ENCODE data around the gene FXYD7. TPM values are rescaled to one million over a fixed set of nuclear protein-coding genes. Genes with fewer than 3 reads are reported as not detected.
"Not testable (repeated sequence)": the region's sequence is repeated elsewhere in the genome, so short reads cannot be mapped to it uniquely, and the experiment has no call there.

FXYD7 gene, protein sequence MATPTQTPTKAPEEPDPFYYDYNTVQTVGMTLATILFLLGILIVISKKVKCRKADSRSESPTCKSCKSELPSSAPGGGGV
- 1 to 10 TPM in 5 of 12 donors, under 1 TPM in 5, not detected in 2; 0.53 to 2.2 (median 1.1) TPM for polyA plus RNA-seq (ENCODE audit: insufficient read length in 12 of 12)
- long read RNA-seq, donor 1, transcript FXYD7-201 (6 exons, 712 nt): major isoform, 10 of 11 reads
- long read RNA-seq, donor 1, partial matches to known transcripts: 0 of 11 reads
- long read RNA-seq, donor 1, other reads (novel, unspliced or antisense): 0 of 11 reads
- long read RNA-seq, donor 2: 0 reads
- long read RNA-seq, donor 3: 0 reads
- long read RNA-seq, donor 4: 0 reads
- long read RNA-seq, donor 5: 0 reads
- long read RNA-seq, donor 6: 0 reads
- long read RNA-seq, donor 7: 0 reads
- long read RNA-seq, donor 8: 0 reads
- long read RNA-seq, donor 9: 0 reads
- long read RNA-seq, donor 10: 0 reads
- long read RNA-seq, donor 11: 0 reads

DNA sequence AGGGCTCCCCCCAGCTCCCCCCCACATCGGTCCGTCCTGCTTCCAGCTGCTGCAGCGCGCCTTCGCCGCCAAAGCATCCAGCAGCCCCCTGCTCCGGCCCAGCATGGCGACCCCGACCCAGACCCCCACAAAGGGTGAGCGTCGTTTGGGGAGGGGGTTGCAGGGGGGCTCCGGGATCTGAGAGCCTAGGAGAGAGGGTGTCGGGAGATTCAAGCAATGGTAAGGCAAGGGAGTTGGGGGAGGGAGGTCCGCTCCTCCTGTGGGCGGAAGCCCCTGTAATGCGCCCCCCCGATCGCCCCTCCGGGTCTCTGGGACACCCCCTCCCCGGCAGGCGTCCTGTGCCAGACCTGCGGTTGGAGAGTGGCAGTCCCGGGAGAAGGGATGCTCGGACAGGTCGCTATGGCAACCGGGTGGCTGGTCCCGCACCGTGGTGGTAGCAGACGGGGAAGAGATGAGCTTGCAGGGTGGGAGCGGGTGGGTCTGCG is at the start of gene FXYD7:
Gene FXYD7 (plus strand): TSS at position 25 of the 485 bp plus-strand sequence. CDS start 79 bp downstream, at position 104.
- DNase-seq: no peak

DNA sequence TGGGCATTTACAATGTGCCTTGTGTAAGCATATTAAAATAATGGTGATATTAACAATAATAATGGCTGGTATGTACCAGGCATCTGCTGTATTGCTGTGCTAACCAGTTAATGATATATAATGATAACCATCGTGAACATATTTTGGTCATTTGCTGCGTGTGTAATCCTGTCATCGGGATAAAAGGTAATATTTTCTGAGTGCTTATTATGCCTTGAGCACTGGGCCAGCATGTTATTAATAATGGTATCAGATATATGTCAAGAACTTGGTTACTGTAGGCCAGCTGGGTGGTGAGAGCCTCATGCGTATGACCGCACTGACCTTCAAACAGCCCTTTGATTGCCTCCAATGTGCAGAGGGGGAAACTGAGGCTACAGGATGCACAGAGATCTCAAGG is 49.6 kb upstream of the FXYD7 start:
- DNase-seq: no peak

DNA sequence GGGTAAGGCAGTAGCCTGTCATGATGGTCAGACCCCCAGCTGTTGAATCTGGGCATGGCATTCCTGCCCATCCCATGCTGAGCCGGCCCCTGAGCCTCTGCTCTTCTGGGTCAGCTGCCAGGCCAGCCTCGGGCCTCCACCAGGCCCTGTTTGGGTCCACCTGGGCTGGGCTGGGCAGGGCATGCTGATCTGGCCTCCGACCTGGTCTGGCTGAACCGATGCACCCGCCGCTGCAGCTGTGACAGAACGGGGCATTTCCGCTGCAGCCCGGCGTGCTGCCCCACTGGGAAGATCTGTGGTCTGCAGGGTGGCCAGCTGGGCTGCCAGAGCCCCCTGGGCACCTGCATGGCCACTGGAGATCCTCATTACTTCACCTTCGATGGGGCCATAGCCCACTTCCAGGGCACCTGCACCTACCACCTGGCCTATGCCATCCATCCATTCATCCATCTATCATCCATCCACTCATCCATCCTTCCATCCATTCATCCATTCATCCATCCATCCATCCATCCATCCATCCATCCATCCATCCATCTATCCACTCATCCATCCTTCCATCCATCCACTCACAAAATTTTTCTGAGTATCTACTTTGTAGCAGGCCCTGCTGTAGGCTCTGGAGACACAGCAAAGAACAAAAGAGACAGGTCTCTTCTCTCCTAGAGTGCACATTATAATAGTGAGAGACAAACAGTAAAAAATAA is 49.0 kb upstream of the FXYD7 start:
- no peak for DNase-seq

DNA sequence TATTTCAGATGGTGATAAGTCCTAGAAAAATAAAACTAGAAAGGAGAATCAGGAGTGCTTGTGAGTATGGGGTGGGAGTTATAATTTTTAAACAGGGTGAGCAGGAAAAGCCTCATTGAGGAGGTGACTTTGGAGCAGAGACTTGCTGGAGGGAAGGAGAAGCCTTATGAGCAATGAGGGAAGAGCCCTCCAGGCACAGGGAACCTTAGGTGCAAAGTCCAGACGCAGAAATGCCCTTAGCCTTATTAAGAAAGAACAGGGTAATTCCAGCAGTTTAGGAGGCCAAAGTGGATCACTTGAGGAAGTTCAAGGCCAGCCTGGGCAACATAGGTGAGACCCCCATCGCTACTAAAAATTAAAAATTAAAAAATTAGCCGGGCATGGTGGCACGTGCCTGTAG is 48.4 kb upstream of the FXYD7 start:
- DNase-seq: no peak

DNA sequence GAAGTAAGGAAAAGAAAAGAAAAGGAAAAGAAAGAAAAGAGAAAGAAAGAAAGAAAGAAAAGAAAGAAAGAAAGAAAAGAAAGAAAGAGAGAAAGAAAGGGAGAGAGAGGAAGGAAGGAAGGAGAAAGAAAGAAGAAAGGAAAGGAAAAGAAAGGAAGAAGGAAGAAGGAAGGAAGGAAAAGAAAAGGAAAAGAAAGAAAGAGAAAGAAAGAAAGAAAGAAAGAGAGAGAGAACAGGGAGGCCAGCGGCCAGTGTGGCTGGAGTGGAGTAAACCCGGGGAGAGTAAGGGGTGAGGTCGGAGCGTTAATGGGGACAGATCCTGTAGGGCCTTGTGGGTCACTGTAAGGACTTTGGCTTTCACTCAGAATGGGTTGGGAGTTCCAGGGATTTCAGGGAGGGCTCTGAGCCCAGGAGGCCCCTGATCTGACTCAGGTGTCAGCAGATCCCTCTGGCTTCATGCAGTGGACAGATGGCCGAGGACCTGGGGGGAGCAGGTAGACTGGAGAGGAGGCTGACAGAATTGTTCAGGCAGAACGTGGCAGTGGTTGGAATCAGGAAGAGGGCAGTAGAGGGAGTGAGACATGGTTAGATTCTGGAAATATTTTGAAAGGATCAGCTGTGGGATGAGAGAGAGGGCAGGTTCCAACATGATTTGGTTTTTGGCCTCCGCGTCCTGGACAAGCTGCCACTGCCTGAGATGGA is 47.2 kb upstream of the FXYD7 start:
- DNase-seq: no peak

DNA sequence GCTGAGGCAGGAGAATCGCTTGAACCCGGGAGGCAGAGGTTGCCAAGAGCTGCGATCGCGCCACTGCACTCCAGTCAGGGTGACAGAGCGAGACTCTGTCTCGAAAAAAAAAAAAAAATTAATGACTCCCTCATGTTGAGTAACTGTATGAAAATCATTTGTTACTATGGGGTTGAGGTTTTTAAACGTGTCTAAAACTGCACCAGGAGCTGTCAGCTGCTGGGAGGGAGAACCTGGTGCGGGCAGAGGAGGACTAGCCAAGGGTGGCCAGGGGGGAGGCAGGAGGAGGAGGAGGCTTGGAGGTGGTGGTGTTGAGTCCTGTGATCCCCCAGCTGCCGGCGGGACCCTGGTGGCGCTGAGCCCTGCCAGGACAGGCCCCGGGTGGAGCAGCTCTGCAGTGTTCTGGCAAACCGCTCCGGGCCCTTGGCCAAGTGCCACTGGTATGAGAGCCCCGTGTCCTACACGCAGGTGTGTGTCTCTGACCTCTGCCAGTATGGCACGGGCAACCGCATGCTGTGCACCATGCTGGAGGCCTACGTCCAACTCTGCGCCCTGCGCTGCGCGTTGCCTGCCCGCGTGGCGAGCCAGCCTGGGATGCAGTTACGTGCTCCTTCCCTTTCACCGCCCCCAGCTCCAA is 44.5 kb upstream of the FXYD7 start:
- DNase-seq: no peak

DNA sequence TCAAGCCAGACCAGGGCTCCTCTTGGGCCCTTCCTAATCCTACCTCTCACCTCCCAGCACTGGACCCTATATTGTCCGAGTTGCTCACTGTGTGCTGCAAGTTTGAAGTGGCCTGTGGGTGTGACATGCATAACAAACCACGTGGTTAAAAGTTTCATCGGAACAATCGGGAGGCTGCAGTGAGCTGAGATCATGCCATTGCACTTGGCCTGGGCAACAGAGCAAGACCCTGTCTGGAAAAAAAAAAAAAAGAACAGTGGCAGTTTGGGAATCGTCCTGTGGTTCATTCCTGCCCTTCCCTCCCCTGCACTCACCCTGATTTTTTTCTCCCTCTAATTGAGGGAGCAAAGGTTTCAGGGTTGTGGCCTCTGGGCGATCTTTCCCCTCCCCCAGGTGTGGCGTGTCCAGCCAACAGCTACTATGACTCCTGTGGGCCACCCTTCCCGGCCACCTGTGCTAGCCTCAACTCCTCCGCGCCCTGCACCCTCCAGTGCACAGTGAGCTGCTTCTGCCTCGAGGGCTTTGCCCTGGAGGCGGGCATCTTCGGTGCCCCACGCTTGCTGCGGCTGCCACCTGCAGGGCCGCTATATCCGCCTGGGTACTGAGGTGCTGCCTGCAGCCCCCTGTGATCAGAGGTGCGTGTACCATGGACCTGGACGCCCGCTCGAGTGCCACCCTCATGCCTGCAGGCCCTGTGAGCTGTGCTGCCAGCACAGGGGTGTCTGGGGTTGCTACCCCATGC is 43.7 kb upstream of the FXYD7 start:
- no peak for DNase-seq

DNA sequence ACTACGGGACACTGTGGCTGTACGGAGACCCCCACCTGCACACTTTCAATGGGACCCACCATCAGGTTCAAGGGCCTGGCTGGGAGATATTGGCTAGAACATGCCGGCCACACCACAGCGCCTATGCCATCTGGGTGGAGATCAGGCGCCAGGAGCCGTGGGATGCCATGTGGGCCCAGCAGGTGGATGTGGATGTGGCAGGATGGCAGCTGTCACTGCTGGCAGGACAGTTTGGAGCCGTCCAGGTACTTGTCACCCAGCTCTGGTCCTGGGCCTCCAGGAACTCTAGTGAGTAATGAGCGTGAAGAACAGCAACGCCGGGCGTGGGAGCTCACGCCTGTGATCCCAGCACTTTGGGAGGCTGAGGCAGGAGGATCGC is 43.2 kb upstream of the FXYD7 start:
- no peak for DNase-seq

DNA sequence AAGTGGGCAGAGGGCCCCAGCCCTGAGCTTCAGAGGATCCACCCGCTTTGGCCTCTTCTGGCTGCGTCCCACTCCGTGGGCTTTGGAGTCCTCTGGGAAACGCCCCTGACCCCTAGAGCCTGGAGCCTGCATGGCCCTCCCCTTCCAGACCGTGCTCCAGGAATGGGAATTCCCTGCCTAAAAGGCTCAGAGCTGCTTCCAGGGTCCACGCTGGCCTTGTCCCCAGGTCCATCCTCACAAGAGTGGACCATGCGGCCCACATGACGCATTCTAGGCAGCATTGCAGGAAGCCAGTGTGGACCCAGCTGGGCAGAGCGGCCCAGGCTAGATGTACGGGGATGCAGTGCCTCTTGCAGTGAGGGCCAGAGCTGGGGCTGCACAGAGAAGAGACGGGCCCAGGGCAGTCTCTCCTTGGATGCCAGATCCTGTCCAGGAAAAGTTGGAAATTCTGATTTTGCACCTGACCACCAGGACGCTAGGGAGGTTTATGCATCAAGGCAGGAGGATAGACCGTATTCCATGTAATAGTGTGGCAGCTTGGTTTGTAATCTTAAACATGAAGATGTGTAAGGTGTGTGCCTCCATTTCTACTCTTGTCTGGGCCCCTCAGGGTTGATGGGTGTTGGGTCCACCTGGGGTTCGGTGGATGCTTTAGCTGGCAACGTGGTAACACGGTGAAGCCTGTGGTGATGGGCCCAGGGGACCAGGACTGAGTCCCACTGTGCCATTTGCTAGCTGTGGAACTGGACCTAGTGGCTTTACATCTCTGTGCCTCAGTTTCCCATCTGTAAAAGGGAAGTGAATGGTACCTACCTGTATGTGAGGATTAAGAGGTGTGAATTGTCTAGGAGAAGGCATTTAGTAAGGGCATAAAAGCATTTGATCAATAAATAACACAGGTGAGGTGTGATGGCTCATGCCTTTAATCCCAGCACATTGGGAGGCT is 42.2 kb upstream of the FXYD7 start:
- DNase-seq: no peak

DNA sequence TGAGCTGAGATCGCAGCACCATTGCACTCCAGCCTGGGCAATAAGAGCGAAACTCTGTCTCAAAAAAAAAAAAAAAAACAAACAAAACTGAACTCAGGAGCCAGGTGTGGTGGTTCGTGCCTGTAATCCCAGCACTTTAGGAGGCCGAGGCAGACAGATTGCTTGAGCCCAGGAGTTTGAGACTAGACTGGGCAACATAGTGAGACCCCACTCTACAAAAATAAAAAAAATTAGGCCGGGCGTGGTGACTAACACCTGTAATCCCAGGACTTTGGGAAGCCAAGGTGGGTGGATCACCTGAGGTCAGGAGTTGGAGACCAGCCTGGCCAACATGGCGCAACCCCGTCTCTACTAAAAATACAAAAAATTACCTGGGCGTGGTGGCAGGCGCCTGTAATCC is 41.1 kb upstream of the FXYD7 start:
- not testable (repeated sequence) for DNase-seq

DNA sequence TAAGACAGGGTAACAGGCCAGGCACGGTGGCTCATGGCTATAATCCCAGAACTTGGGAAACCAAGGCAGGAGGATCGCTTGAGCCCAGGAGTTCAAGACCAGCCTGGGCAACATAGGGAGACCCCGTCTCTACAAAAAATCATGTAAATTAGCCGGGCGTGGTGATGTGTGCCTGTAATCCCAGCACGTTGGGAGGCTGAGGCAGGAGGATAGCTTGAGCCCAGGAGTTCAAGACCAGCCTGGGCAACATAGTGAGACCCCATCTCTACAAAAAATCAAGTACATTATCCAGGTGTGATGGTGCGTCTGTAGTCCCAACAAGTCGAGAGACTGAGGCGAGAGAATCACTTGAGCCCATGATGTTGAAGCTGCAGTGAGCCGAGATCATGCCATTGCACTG is 39.4 kb upstream of the FXYD7 start:
- not testable (repeated sequence) for DNase-seq

DNA sequence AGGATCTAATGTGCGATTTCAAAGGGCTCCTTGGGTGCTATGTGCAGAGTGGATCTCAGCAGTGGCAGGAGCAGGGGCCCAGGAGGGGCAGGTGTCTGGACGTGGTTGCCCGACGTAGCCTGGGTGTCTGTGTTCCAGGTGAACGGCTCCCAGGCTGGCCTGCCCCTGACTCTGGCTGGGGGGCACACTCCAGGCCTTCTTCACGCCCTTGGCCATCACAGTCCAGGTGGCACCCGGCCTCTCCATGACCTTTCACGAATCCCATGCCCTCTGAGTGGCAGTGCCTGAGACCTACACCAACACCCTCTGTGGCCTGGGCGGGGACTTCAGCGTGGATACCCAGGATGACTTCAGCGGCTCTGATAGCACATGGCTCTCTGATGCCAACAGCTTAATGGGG is 38.7 kb upstream of the FXYD7 start:
- DNase-seq: no peak

DNA sequence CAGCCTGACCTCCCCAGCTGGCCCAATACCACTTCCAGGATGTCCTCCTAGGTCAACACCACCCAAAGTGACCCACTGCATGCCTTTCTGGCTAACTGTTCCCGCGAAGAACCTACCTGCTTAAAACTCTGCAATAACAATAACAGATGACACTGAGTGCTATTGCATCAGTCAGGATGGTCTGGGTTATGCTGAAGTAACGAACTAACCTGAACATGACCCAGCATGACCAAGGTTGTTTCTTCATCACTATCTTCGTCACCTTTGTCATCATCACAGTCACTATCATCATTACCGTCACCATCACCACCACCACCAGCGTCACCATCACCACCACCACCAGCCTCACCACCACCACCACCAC is 38.0 kb upstream of the FXYD7 start:
- DNase-seq: no peak

DNA sequence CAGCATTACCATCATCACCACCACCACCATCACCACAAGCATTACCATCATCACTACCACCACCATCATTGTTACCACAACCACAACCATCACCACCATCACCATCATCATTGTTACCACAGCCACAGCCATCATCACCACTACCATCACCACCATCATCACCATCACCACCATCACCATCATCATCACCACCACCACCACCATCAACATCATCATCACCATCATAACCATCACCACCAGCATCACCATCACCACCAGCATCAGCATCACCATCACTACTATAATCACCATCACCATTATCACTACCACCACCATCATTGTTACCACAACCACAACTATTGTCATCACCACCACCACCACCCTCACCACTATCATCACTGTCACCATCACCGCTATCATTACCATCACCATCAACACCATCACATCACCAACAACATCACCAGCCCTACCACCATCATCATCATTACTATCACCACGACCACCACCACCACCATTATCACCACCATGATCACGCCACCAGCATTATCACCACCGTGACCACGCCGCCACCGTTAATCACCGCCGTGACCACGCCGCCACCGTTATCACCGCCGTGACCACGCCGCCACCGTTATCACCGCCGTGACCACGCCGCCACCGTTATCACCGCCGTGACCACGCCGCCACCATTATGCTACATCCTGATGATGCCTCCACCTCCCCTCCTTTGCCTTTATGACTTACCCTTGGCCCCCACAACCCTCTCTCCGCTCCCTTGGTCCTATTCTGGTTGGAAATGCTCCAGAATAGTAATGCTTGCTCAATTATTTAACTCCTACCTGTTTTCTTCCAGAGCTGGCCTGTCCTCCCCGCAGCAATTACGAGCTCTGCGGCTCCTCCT is 37.4 kb upstream of the FXYD7 start:
- no peak for DNase-seq

DNA sequence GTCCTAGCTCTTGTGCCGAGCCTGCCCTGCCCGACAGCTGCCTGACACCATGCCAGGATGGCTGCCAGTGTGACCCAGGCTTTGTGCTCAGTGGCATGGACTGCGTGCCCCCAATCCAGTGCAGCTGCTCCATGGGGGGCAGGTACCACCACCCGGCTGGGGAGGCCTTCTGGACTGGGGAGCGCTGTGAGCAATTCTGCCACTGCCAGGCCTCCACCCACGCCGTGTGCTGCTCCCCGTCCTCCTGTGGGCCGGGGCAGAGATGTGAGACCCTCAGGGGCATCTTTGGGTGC is 36.8 kb upstream of the FXYD7 start:
- DNase-seq: no peak

DNA sequence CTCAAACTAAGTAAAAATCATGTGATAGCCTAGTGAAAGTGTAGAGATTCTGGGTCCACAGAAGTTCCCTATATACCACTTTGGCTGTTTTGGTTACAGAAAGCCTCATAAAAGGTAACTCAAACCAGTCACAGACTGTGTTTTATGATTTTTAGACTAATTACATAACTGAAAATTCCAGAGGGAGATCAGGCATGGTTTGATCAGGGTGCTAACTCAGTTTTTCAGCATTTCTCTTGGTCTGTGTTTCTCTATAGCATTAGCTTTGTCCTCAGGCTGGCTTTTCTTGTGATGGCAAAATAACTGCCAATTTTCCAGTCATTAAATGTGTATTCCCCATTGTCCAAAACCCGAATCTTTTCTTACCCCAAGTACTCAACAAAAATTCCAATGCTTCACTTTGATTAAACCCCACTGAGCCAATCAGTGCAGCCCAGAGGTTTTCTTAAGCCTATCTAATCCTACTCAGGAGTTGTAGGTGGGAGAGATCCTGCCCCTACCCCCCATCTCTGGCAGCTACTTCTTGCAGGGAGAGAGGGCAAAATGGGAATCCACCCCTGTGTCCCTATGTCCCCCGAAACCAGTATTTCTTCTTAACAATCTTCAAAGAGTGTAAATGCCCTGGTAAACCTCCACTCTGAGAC is 36.0 kb upstream of the FXYD7 start:
- DNase-seq: no peak

DNA sequence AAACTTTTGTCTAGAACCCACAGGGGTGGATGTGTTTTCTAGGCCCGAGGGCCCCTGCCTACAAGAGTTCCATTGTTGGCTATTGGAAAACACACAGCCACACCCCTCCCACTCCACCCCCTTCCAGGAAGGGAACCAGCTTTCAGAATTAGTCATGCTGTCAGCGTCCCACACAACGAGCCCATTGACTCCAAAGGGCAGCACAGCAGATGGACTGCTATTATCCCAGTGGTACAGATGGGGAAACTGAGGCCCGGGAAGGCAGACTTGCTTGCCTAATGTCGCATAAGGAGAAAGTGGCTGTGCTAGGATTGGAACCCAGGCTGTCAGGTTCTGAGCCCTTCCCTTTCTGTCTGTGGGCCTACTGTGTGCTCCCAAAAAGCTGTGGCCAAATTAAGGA is 35.5 kb upstream of the FXYD7 start:
- DNase-seq: no peak

DNA sequence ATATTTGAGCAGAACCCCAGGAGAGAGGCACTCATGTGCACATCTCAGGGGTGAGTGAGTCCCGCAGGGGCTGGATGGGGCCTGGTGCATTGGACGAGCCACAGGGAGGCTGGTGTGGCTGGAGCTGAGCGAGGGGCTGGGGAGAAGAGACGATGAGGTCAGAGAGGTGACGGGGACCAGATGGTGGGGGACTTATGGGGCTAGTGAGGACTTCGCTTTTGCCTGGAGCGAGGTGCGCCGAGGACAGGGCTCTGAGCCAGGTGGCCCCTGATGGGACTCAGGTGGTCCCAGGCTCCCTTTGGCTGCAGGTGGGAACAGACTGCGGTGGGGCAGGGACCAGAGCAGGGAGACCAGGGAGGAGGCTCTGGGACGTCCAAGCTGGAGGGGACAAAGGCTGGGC is 34.3 kb upstream of the FXYD7 start:
- no peak for DNase-seq
